Measurements from ENCODE around the gene ELN. TPM values are rescaled to one million over a fixed set of nuclear protein-coding genes. Genes with fewer than 3 reads are reported as not detected.

ELN gene
- total RNA-seq, 1 donor from 2014 or later, result 0.47 TPM

DNA sequence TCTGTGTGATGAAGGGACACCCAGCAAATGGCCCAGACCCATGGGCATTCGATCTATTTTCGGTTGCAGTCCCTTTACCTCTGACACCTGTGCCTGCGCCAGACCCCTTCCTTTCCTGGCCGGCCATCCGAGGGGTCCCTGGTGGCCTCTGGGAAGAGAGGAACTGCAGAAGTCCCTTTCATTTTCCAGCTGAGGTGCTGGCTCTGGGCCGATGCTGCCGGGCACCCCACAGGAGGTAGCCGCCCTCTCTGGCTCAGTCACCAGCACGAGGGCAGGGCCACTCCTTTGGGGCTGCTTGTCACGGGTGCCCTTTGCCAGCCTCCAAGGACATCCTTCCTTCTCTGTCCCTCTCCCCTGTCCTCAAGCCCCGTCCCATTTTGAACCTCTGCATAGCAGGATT is 4.2 kb upstream of the ELN start:
- H3K4me1 ChIP-seq, result peaks cover 13% of the 10 kb centered on the region
- no peak overlapping the region for H3K4me3 Mint-ChIP-seq
- H3K36me3 Mint-ChIP-seq, result no peaks in the 10 kb centered on the region
- H3K27ac ChIP-seq, result no peak overlapping the region
- no peaks in the 10 kb centered on the region for H3K9me3 Mint-ChIP-seq
- peak overlapping the region; percentile 19 for H3K27ac Mint-ChIP-seq
- peaks cover 10% of the 10 kb centered on the region for H3K27me3 ChIP-seq
- no peak overlapping the region for H3K4me2 ChIP-seq
- DNase-seq (ENCODE audit: low spot score), result no peak
- no peaks in the 10 kb centered on the region for H3K79me2 ChIP-seq (ENCODE audit: low read depth)
- H3K9me3 ChIP-seq (ENCODE audit: low read depth), result no peaks in the 10 kb centered on the region
- no peak for TF ChIP-seq EZH2phosphoT487 (IDR thresholded peaks at IDR 0.05)
- TF ChIP-seq EZH2 (IDR thresholded peaks at IDR 0.05), result no peak
- TF ChIP-seq, protein P1, sequence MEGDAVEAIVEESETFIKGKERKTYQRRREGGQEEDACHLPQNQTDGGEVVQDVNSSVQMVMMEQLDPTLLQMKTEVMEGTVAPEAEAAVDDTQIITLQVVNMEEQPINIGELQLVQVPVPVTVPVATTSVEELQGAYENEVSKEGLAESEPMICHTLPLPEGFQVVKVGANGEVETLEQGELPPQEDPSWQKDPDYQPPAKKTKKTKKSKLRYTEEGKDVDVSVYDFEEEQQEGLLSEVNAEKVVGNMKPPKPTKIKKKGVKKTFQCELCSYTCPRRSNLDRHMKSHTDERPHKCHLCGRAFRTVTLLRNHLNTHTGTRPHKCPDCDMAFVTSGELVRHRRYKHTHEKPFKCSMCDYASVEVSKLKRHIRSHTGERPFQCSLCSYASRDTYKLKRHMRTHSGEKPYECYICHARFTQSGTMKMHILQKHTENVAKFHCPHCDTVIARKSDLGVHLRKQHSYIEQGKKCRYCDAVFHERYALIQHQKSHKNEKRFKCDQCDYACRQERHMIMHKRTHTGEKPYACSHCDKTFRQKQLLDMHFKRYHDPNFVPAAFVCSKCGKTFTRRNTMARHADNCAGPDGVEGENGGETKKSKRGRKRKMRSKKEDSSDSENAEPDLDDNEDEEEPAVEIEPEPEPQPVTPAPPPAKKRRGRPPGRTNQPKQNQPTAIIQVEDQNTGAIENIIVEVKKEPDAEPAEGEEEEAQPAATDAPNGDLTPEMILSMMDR (IDR thresholded peaks at IDR 0.05), result no peak
- peaks cover 44% of the 10 kb centered on the region for H3K4me1 Mint-ChIP-seq
- no peak overlapping the region for H3K4me3 ChIP-seq
- H3K9ac ChIP-seq, result no peak overlapping the region
- H4K20me1 ChIP-seq (ENCODE audit: low read depth), result no peaks in the 10 kb centered on the region
- H3F3A ChIP-seq (ENCODE audit: low read depth), result peaks cover 11% of the 10 kb centered on the region
- no peak overlapping the region for H2AFZ ChIP-seq (replicated peaks)
- H3K27me3 Mint-ChIP-seq (ENCODE audit: insufficient read depth, low read depth), result peaks cover 19% of the 10 kb centered on the region
- H3K36me3 ChIP-seq, result no peaks in the 10 kb centered on the region

- no peak overlapping the region for H3K4me3 Mint-ChIP-seq
- Histone ChIP-seq H3K4me1 (peaks cover 16% of the 10 kb centered on the region), H3K36me3 (no peaks in the 10 kb centered on the region), H3K79me2 (ENCODE audit: low read depth) (no peaks in the 10 kb centered on the region), H4K20me1 (ENCODE audit: low read depth) (no peaks in the 10 kb centered on the region), H3K27me3 (peaks cover 10% of the 10 kb centered on the region), H3K27ac (no peak overlapping the region), H3K4me3 (no peak overlapping the region), H3K9me3 (ENCODE audit: low read depth) (no peaks in the 10 kb centered on the region), H2AFZ (replicated peaks) (no peak overlapping the region), H3F3A (ENCODE audit: low read depth) (no peaks in the 10 kb centered on the region), H3K9ac (no peak overlapping the region), H3K4me2 (no peak overlapping the region)
- TF ChIP-seq, protein P1 (IDR thresholded peaks at IDR 0.05), result no peak
- no peak for TF ChIP-seq EZH2 (IDR thresholded peaks at IDR 0.05)
- no peak for TF ChIP-seq EZH2phosphoT487 (IDR thresholded peaks at IDR 0.05)
- no peak overlapping the region for H3K27ac Mint-ChIP-seq
- no peak for DNase-seq (ENCODE audit: low spot score)
- peaks cover 23% of the 10 kb centered on the region for H3K27me3 Mint-ChIP-seq (ENCODE audit: insufficient read depth, low read depth)
- no peaks in the 10 kb centered on the region for H3K9me3 Mint-ChIP-seq
- peaks cover 45% of the 10 kb centered on the region for H3K4me1 Mint-ChIP-seq
- H3K36me3 Mint-ChIP-seq, result no peaks in the 10 kb centered on the region
Observed at GRCh38 chr7:74025146-74025545, 2.8 kb upstream of the ELN start.

DNA sequence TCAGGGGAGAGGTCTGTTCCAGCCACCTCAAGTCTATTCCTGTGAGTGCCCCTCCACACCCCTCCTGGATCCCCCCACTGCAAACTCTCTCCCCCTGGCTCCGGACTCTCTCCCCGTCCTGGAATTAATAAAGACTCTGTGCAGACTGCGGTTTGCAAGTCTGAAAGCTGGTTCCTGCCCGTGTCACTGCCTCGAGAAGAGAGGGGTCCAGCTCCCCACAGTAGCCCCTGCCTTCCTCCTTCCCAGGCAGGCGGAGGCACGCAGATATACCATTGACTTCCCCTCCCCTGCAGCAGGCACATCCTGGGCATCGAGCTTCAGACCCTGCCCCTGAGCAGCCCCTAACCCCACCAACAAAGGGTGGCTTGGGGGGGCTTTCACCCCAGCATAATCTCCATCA is 2.2 kb upstream of the ELN start:
- no peak overlapping the region for H3K27ac ChIP-seq
- no peaks in the 10 kb centered on the region for H3F3A ChIP-seq (ENCODE audit: low read depth)
- no peaks in the 10 kb centered on the region for H3K36me3 ChIP-seq
- no peak overlapping the region for H3K9ac ChIP-seq
- Mint-ChIP-seq H3K4me1 (peaks cover 43% of the 10 kb centered on the region), H3K27me3 (ENCODE audit: insufficient read depth, low read depth) (peaks cover 20% of the 10 kb centered on the region), H3K27ac (no peak overlapping the region), H3K36me3 (no peaks in the 10 kb centered on the region), H3K4me3 (no peak overlapping the region), H3K9me3 (no peaks in the 10 kb centered on the region)
- H4K20me1 ChIP-seq (ENCODE audit: low read depth), result no peaks in the 10 kb centered on the region
- peaks cover 10% of the 10 kb centered on the region for H3K27me3 ChIP-seq
- DNase-seq (ENCODE audit: low spot score), result no peak
- H3K4me3 ChIP-seq, result no peak overlapping the region
- peaks cover 17% of the 10 kb centered on the region for H3K4me1 ChIP-seq
- no peaks in the 10 kb centered on the region for H3K9me3 ChIP-seq (ENCODE audit: low read depth)
- no peak overlapping the region for H3K4me2 ChIP-seq
- no peak overlapping the region for H2AFZ ChIP-seq (replicated peaks)
- TF ChIP-seq, protein P1 (IDR thresholded peaks at IDR 0.05), result no peak
- H3K79me2 ChIP-seq (ENCODE audit: low read depth), result no peaks in the 10 kb centered on the region
